ENCODE measurements around the gene CDC42EP3.

The CDC42EP3 gene

GRCh38 chr2:37616677-37617005 is 54.8 kb downstream of the CDC42EP3 start:
- H3K4me3 ChIP-seq (ENCODE audit: low read length in 2 of 2) = no peak overlapping the region
- H3K4me1 ChIP-seq (ENCODE audit: control insufficient read depth, insufficient read depth, low read length) = peaks cover 12% of the 10 kb centered on the region

GRCh38 chr2:37615804-37616676 is 55.4 kb downstream of the CDC42EP3 start:
- Histone ChIP-seq H3K4me1 (ENCODE audit: control insufficient read depth, insufficient read depth, low read length) (peaks cover 18% of the 10 kb centered on the region), H3K27me3 (ENCODE audit: control insufficient read depth in 1 of 2, insufficient read depth in 2 of 2, low read length in 2 of 2) (no peaks in the 10 kb centered on the region), H3K27ac (ENCODE audit: low read length) (no peak overlapping the region), H3K4me3 (ENCODE audit: low read length in 2 of 2) (no peak overlapping the region), H3K9ac (ENCODE audit: low read length in 2 of 2) (no peak overlapping the region), H3K36me3 (ENCODE audit: control insufficient read depth in 2 of 2, insufficient read depth in 2 of 2, low read length in 2 of 2) (no peaks in the 10 kb centered on the region), H3K9me3 (ENCODE audit: control insufficient read depth in 2 of 2, low read length in 2 of 2) (no peaks in the 10 kb centered on the region)

More at GRCh38 chr2:37616677-37617005, 54.8 kb downstream of the CDC42EP3 start:
- Histone ChIP-seq H3K9ac (ENCODE audit: low read length in 2 of 2) (no peak overlapping the region), H3K27me3 (ENCODE audit: control insufficient read depth in 1 of 2, insufficient read depth in 2 of 2, low read length in 2 of 2) (no peaks in the 10 kb centered on the region), H3K36me3 (ENCODE audit: control insufficient read depth in 2 of 2, insufficient read depth in 2 of 2, low read length in 2 of 2) (no peaks in the 10 kb centered on the region), H3K9me3 (ENCODE audit: control insufficient read depth in 2 of 2, low read length in 2 of 2) (no peaks in the 10 kb centered on the region), H3K27ac (ENCODE audit: low read length) (no peak overlapping the region)

GRCh38 chr2:37614061-37614738 is 57.2 kb downstream of the CDC42EP3 start:
- peak overlapping the region; percentile 5 to 8 for H3K9ac ChIP-seq (ENCODE audit: low read length in 2 of 2)
- peak overlapping the region; percentile 69 for H3K27ac ChIP-seq (ENCODE audit: low read length)
- H3K27me3 ChIP-seq (ENCODE audit: control insufficient read depth in 1 of 2, insufficient read depth in 2 of 2, low read length in 2 of 2) = no peaks in the 10 kb centered on the region
- no peaks in the 10 kb centered on the region for H3K36me3 ChIP-seq (ENCODE audit: control insufficient read depth in 2 of 2, insufficient read depth in 2 of 2, low read length in 2 of 2)
- peak overlapping the region in 1 of 2 donors; percentile 4 for H3K4me3 ChIP-seq (ENCODE audit: low read length in 2 of 2)
- peaks cover 21% of the 10 kb centered on the region for H3K4me1 ChIP-seq (ENCODE audit: control insufficient read depth, insufficient read depth, low read length)
- H3K9me3 ChIP-seq (ENCODE audit: control insufficient read depth in 2 of 2, low read length in 2 of 2) = no peaks in the 10 kb centered on the region

- peaks cover 21% of the 10 kb centered on the region for H3K4me1 ChIP-seq (ENCODE audit: control insufficient read depth, insufficient read depth, low read length)
- no peaks in the 10 kb centered on the region for H3K27me3 ChIP-seq (ENCODE audit: control insufficient read depth in 1 of 2, insufficient read depth in 2 of 2, low read length in 2 of 2)
- no peak overlapping the region for H3K27ac ChIP-seq (ENCODE audit: low read length)
Measured at GRCh38 chr2:37612382-37612781, 59.1 kb downstream of the CDC42EP3 start.

GRCh38 chr2:37610638-37611289 is 60.7 kb downstream of the CDC42EP3 start:
- H3K9me3 ChIP-seq (ENCODE audit: control insufficient read depth in 2 of 2, low read length in 2 of 2) = no peaks in the 10 kb centered on the region
- no peak overlapping the region for H3K4me3 ChIP-seq (ENCODE audit: low read length in 2 of 2)

More at GRCh38 chr2:37612382-37612781, 59.1 kb downstream of the CDC42EP3 start:
- no peak overlapping the region for H3K4me3 ChIP-seq (ENCODE audit: low read length in 2 of 2)
- no peak overlapping the region for H3K9ac ChIP-seq (ENCODE audit: low read length in 2 of 2)
- H3K36me3 ChIP-seq (ENCODE audit: control insufficient read depth in 2 of 2, insufficient read depth in 2 of 2, low read length in 2 of 2) = no peaks in the 10 kb centered on the region
- H3K9me3 ChIP-seq (ENCODE audit: control insufficient read depth in 2 of 2, low read length in 2 of 2) = no peaks in the 10 kb centered on the region

GRCh38 chr2:37609782-37610181 is 61.7 kb downstream of the CDC42EP3 start:
- no peaks in the 10 kb centered on the region for H3K27me3 ChIP-seq (ENCODE audit: control insufficient read depth in 1 of 2, insufficient read depth in 2 of 2, low read length in 2 of 2)
- H3K4me1 ChIP-seq (ENCODE audit: control insufficient read depth, insufficient read depth, low read length) = peaks cover 21% of the 10 kb centered on the region
- H3K9me3 ChIP-seq (ENCODE audit: control insufficient read depth in 2 of 2, low read length in 2 of 2) = no peaks in the 10 kb centered on the region
- H3K4me3 ChIP-seq (ENCODE audit: low read length in 2 of 2) = no peak overlapping the region
- H3K36me3 ChIP-seq (ENCODE audit: control insufficient read depth in 2 of 2, insufficient read depth in 2 of 2, low read length in 2 of 2) = no peaks in the 10 kb centered on the region
- H3K9ac ChIP-seq (ENCODE audit: low read length in 2 of 2) = no peak overlapping the region
- no peak overlapping the region for H3K27ac ChIP-seq (ENCODE audit: low read length)

More at GRCh38 chr2:37610638-37611289, 60.7 kb downstream of the CDC42EP3 start:
- Histone ChIP-seq H3K27me3 (ENCODE audit: control insufficient read depth in 1 of 2, insufficient read depth in 2 of 2, low read length in 2 of 2) (no peaks in the 10 kb centered on the region), H3K36me3 (ENCODE audit: control insufficient read depth in 2 of 2, insufficient read depth in 2 of 2, low read length in 2 of 2) (no peaks in the 10 kb centered on the region), H3K4me1 (ENCODE audit: control insufficient read depth, insufficient read depth, low read length) (peaks cover 21% of the 10 kb centered on the region), H3K9ac (ENCODE audit: low read length in 2 of 2) (peak overlapping the region; percentile 6 to 21), H3K27ac (ENCODE audit: low read length) (no peak overlapping the region)

GRCh38 chr2:37604716-37605115 is 66.7 kb downstream of the CDC42EP3 start:
- no peaks in the 10 kb centered on the region for H3K27me3 ChIP-seq (ENCODE audit: control insufficient read depth in 1 of 2, insufficient read depth in 2 of 2, low read length in 2 of 2)
- no peaks in the 10 kb centered on the region for H3K4me1 ChIP-seq (ENCODE audit: control insufficient read depth, insufficient read depth, low read length)
- H3K9me3 ChIP-seq (ENCODE audit: control insufficient read depth in 2 of 2, low read length in 2 of 2) = no peaks in the 10 kb centered on the region
- no peak overlapping the region for H3K4me3 ChIP-seq (ENCODE audit: low read length in 2 of 2)
- H3K36me3 ChIP-seq (ENCODE audit: control insufficient read depth in 2 of 2, insufficient read depth in 2 of 2, low read length in 2 of 2) = no peaks in the 10 kb centered on the region
- no peak overlapping the region for H3K27ac ChIP-seq (ENCODE audit: low read length)
- H3K9ac ChIP-seq (ENCODE audit: low read length in 2 of 2) = no peak overlapping the region

- H3K4me1 ChIP-seq (ENCODE audit: control insufficient read depth, insufficient read depth, low read length) = no peaks in the 10 kb centered on the region
- H3K4me3 ChIP-seq (ENCODE audit: low read length in 2 of 2) = no peak overlapping the region
- no peak overlapping the region for H3K27ac ChIP-seq (ENCODE audit: low read length)
- no peaks in the 10 kb centered on the region for H3K27me3 ChIP-seq (ENCODE audit: control insufficient read depth in 1 of 2, insufficient read depth in 2 of 2, low read length in 2 of 2)
- no peak overlapping the region for H3K9ac ChIP-seq (ENCODE audit: low read length in 2 of 2)
- no peaks in the 10 kb centered on the region for H3K9me3 ChIP-seq (ENCODE audit: control insufficient read depth in 2 of 2, low read length in 2 of 2)
- no peaks in the 10 kb centered on the region for H3K36me3 ChIP-seq (ENCODE audit: control insufficient read depth in 2 of 2, insufficient read depth in 2 of 2, low read length in 2 of 2)
Measured at GRCh38 chr2:37602702-37603101, 68.7 kb downstream of the CDC42EP3 start.

- H3K27me3 ChIP-seq (ENCODE audit: control insufficient read depth in 1 of 2, insufficient read depth in 2 of 2, low read length in 2 of 2) = no peaks in the 10 kb centered on the region
- H3K9ac ChIP-seq (ENCODE audit: low read length in 2 of 2) = no peak overlapping the region
- H3K27ac ChIP-seq (ENCODE audit: low read length) = no peak overlapping the region
- no peaks in the 10 kb centered on the region for H3K9me3 ChIP-seq (ENCODE audit: control insufficient read depth in 2 of 2, low read length in 2 of 2)
- H3K36me3 ChIP-seq (ENCODE audit: control insufficient read depth in 2 of 2, insufficient read depth in 2 of 2, low read length in 2 of 2) = no peaks in the 10 kb centered on the region
- no peak overlapping the region for H3K4me3 ChIP-seq (ENCODE audit: low read length in 2 of 2)
- no peaks in the 10 kb centered on the region for H3K4me1 ChIP-seq (ENCODE audit: control insufficient read depth, insufficient read depth, low read length)
Measured at GRCh38 chr2:37602040-37602439, 69.4 kb downstream of the CDC42EP3 start.

- no peaks in the 10 kb centered on the region for H3K27me3 ChIP-seq (ENCODE audit: control insufficient read depth in 1 of 2, insufficient read depth in 2 of 2, low read length in 2 of 2)
- H3K9ac ChIP-seq (ENCODE audit: low read length in 2 of 2) = no peak overlapping the region
- H3K4me3 ChIP-seq (ENCODE audit: low read length in 2 of 2) = no peak overlapping the region
- no peaks in the 10 kb centered on the region for H3K9me3 ChIP-seq (ENCODE audit: control insufficient read depth in 2 of 2, low read length in 2 of 2)
- no peak overlapping the region for H3K27ac ChIP-seq (ENCODE audit: low read length)
- no peaks in the 10 kb centered on the region for H3K36me3 ChIP-seq (ENCODE audit: control insufficient read depth in 2 of 2, insufficient read depth in 2 of 2, low read length in 2 of 2)
- H3K4me1 ChIP-seq (ENCODE audit: control insufficient read depth, insufficient read depth, low read length) = no peaks in the 10 kb centered on the region
Measured at GRCh38 chr2:37601569-37601968, 69.9 kb downstream of the CDC42EP3 start.

Data from stomach smooth muscle (tissue), 2 donors.